ENCODE data around the gene MED4. TPM values are rescaled to one million over a fixed set of nuclear protein-coding genes. Genes with fewer than 3 reads are reported as not detected.

MED4 gene
- total RNA-seq, 2 donors from 2014 or later = 38.8 to 44.0 TPM

DNA sequence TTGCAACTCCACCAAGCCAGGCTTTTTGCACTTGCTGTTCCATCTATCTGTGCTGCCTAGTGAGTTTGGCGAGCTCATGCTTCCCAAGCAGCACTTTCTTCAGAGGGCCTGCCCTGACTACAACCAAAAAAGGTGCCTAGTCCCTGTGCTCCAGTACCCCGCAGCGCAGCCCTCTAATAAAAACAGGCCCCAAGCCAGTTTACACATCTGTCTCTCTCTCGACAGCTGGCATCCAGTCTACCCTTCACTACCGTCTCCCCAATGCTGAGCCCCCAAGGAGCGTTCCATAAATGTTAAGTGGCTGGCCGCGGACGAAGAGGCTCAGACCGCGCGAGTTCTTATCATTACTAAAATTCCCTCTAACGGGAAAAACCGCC is 512 bp downstream of the MED4 start:
- intact Hi-C loops (cut with DNase I) = loop anchor here (10.0 kb wide), 1 partner anchor 60 kb away; the partner anchor contains the start of gene NUDT15
- TF ChIP-seq CTCF (IDR thresholded peaks at IDR 0.05) = no peak
- Histone ChIP-seq H3K27me3 (no peaks in the 10 kb centered on the region), H3K9ac (ENCODE audit: low read depth in 2 of 2, low read length in 2 of 2) (peak overlapping the region; percentile 89 to 92), H3K9me3 (no peaks in the 10 kb centered on the region), H3K4me3 (peak overlapping the region; percentile 94), H3K36me3 (no peaks in the 10 kb centered on the region), H3K4me1 (peaks cover 12% of the 10 kb centered on the region), H3K27ac (peak overlapping the region; percentile 66)
- DNase-seq = no peak

- no peaks in the 10 kb centered on the region for H3K27me3 ChIP-seq
- no peaks in the 10 kb centered on the region for H3K9me3 ChIP-seq
- peak overlapping the region; percentile 94 for H3K4me3 ChIP-seq
- intact Hi-C loops (cut with DNase I) = loop anchor here (10.0 kb wide), 1 partner anchor 59 kb away; the partner anchor contains the start of gene NUDT15
- no peak overlapping the region for H3K27ac ChIP-seq
- peaks cover 12% of the 10 kb centered on the region for H3K4me1 ChIP-seq
- no peak for DNase-seq
- H3K36me3 ChIP-seq = no peaks in the 10 kb centered on the region
- no peak overlapping the region for H3K9ac ChIP-seq (ENCODE audit: low read depth in 2 of 2, low read length in 2 of 2)
- no peak for TF ChIP-seq CTCF (IDR thresholded peaks at IDR 0.05)
These were observed 1.3 kb downstream of the MED4 start for GRCh38 chr13:48093588-48093987.

DNA sequence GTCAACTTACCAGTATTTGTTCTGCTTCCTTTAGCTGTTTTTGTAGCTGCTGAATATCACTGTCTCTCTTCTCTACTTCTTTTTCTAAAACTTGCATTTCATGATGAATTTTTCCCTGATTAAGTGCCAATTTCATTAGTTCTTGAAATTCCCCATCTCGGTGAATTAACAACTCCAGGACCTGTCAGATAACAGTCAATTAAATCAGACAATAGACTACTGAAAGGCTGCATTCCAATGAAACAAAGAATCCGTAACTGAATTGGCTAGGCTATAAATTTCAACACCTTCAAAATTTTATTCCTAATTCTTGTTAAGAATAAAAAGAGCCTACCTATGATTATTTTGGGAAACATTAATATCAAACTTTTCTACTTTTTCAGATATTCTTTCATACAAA is 8.6 kb downstream of the MED4 start:
- H3K4me3 ChIP-seq = no peak overlapping the region
- intact Hi-C loops (cut with DNase I) = no loop called here
- H3K9me3 ChIP-seq = no peaks in the 10 kb centered on the region
- DNase-seq = no peak
- no peak overlapping the region for H3K9ac ChIP-seq (ENCODE audit: low read depth in 2 of 2, low read length in 2 of 2)
- no peaks in the 10 kb centered on the region for H3K4me1 ChIP-seq
- TF ChIP-seq CTCF (IDR thresholded peaks at IDR 0.05) = no peak
- no peaks in the 10 kb centered on the region for H3K27me3 ChIP-seq
- H3K27ac ChIP-seq = no peak overlapping the region
- no peaks in the 10 kb centered on the region for H3K36me3 ChIP-seq

- no peak for TF ChIP-seq CTCF (IDR thresholded peaks at IDR 0.05)
- intact Hi-C loops (cut with DNase I) = no loop called here
- H3K9ac ChIP-seq (ENCODE audit: low read depth in 2 of 2, low read length in 2 of 2) = no peak overlapping the region
- no peaks in the 10 kb centered on the region for H3K27me3 ChIP-seq
- peaks cover 15% of the 10 kb centered on the region for H3K36me3 ChIP-seq
- DNase-seq = no peak
- no peaks in the 10 kb centered on the region for H3K9me3 ChIP-seq
- no peaks in the 10 kb centered on the region for H3K4me1 ChIP-seq
- no peak overlapping the region for H3K27ac ChIP-seq
- no peak overlapping the region for H3K4me3 ChIP-seq
These were observed 13.2 kb downstream of the MED4 start for GRCh38 chr13:48081739-48082138.

- no peak overlapping the region for H3K9ac ChIP-seq (ENCODE audit: low read depth in 2 of 2, low read length in 2 of 2)
- H3K36me3 ChIP-seq = peaks cover 24% of the 10 kb centered on the region
- no peak overlapping the region for H3K4me3 ChIP-seq
- no peaks in the 10 kb centered on the region for H3K9me3 ChIP-seq
- no peaks in the 10 kb centered on the region for H3K4me1 ChIP-seq
- H3K27ac ChIP-seq = no peak overlapping the region
- no peak for DNase-seq
- intact Hi-C loops (cut with DNase I) = no loop called here
- TF ChIP-seq CTCF (IDR thresholded peaks at IDR 0.05) = no peak
- H3K27me3 ChIP-seq = no peaks in the 10 kb centered on the region
These were observed 16.6 kb downstream of the MED4 start for GRCh38 chr13:48078251-48078656.

Measured in colonic mucosa (tissue), 4 donors.